ENCODE results near the gene PHIP. TPM values are rescaled to one million over a fixed set of nuclear protein-coding genes. Genes with fewer than 3 reads are reported as not detected.
A peak's percentile ranks its signal among the peaks of the same experiment; 100 is the strongest.

The PHIP gene
- total and polyA plus RNA-seq, 9 of the 15 experiments (the other 6 are each of a cell fraction or from before 2014, with no cell fraction given) = 8.1 to 36.3 (median 16.5) TPM

DNA sequence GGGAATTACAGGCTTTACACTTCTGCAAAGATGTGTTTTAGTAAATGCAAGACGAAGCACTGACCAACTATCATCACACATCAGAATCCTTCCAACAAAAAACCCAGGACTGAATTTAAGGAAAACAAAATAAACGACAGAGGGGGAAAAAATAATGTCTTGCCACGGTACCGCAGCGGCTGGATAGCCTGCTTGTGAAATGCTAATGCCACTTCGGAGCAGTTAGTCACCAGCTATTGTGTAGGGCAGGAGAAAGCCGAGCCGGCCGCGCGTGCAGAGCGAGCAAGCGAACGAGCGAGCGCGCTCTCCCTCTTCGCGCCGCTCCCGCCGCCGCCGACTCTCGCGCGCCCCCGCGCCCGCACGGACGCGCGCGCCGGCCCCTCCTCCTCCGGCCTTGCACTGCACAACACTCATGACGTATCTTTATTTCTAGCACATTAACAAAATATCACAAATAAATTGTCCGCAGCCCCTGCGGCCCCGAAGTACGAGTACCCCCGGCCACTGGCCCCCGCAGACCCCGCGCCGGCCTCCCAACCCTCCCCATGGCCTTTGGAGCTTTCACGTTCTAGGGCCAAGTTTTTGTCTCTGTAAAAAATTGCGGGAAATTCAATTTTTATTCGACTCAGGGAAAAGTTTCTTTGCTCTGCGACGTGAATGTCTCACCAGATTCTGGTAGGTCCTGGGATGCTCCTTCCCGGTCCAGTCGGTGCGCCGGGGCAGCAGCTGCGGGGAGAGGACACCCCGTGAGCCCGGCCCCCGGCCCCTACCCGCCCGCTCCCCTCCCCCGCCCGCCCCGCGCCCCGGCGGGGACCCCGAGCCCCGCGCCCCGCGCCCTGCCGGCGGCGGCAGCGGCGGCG is 1.0 kb downstream of the PHIP start (continued):
- TF ChIP-seq, protein P1, sequence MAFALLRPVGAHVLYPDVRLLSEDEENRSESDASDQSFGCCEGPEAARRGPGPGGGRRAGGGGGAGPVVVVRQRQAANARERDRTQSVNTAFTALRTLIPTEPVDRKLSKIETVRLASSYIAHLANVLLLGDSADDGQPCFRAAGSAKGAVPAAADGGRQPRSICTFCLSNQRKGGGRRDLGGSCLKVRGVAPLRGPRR (CRISPR knock-in tag; IDR thresholded peaks at IDR 0.05) = no peak
- no peak for TF ChIP-seq HNRNPK (IDR thresholded peaks at IDR 0.05; ENCODE audit: low read depth, low read length, poor library complexity, severe bottlenecking)
- TF ChIP-seq, protein P2, sequence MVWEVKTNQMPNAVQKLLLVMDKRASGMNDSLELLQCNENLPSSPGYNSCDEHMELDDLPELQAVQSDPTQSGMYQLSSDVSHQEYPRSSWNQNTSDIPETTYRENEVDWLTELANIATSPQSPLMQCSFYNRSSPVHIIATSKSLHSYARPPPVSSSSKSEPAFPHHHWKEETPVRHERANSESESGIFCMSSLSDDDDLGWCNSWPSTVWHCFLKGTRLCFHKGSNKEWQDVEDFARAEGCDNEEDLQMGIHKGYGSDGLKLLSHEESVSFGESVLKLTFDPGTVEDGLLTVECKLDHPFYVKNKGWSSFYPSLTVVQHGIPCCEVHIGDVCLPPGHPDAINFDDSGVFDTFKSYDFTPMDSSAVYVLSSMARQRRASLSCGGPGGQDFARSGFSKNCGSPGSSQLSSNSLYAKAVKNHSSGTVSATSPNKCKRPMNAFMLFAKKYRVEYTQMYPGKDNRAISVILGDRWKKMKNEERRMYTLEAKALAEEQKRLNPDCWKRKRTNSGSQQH (CRISPR knock-in tag; IDR thresholded peaks at IDR 0.05) = no peak
- TF ChIP-seq POU5F1 (IDR thresholded peaks at IDR 0.05; ENCODE audit: borderline replicate concordance, low read depth, low read length, partially characterized antibody) = no peak
- TF ChIP-seq PHB (CRISPR knock-in tag; IDR thresholded peaks at IDR 0.05) = no peak
- TF ChIP-seq, protein P3, sequence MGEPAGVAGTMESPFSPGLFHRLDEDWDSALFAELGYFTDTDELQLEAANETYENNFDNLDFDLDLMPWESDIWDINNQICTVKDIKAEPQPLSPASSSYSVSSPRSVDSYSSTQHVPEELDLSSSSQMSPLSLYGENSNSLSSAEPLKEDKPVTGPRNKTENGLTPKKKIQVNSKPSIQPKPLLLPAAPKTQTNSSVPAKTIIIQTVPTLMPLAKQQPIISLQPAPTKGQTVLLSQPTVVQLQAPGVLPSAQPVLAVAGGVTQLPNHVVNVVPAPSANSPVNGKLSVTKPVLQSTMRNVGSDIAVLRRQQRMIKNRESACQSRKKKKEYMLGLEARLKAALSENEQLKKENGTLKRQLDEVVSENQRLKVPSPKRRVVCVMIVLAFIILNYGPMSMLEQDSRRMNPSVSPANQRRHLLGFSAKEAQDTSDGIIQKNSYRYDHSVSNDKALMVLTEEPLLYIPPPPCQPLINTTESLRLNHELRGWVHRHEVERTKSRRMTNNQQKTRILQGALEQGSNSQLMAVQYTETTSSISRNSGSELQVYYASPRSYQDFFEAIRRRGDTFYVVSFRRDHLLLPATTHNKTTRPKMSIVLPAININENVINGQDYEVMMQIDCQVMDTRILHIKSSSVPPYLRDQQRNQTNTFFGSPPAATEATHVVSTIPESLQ (CRISPR knock-in tag; IDR thresholded peaks at IDR 0.05) = no peak
- TF ChIP-seq FIP1L1 (IDR thresholded peaks at IDR 0.05; ENCODE audit: low read depth, low read length, poor library complexity, severe bottlenecking) = no peak
- TF ChIP-seq ESRRB (CRISPR knock-in tag; IDR thresholded peaks at IDR 0.05; ENCODE audit: borderline replicate concordance) = no peak
- no peak for TF ChIP-seq IFI16 (CRISPR knock-in tag; IDR thresholded peaks at IDR 0.05)
- TF ChIP-seq ZSCAN32 (CRISPR knock-in tag; IDR thresholded peaks at IDR 0.05) = no peak
- no peak for TF ChIP-seq LEF1 (IDR thresholded peaks at IDR 0.05)
- TF ChIP-seq ZNF253 (CRISPR knock-in tag; conservative IDR thresholded peaks at IDR 0.05) = no peak
- TF ChIP-seq CHD4 (IDR thresholded peaks at IDR 0.05; ENCODE audit: insufficient read depth, insufficient replicate concordance, low read depth, low read length, poor library complexity, severe bottlenecking) = no peak
- TF ChIP-seq TCFL5 (CRISPR knock-in tag; conservative IDR thresholded peaks at IDR 0.05) = no peak
- TF ChIP-seq XRCC5 (IDR thresholded peaks at IDR 0.05; ENCODE audit: low read depth, low read length) = no peak; the same call in 1 of the 2 replicates
- no peak for TF ChIP-seq HDAC6 (IDR thresholded peaks at IDR 0.05; ENCODE audit: low read depth, low read length)
- TF ChIP-seq NCOR1 (IDR thresholded peaks at IDR 0.05) = no peak
- peak; percentile 50; the same call in 1 of the 2 replicates for TF ChIP-seq KLF13 (tag; IDR thresholded peaks at IDR 0.05; ENCODE audit: borderline replicate concordance, low read depth)
- TF ChIP-seq LCOR (CRISPR knock-in tag; IDR thresholded peaks at IDR 0.05) = no peak
- TF ChIP-seq HLTF (IDR thresholded peaks at IDR 0.05) = no peak
- TF ChIP-seq, protein P4, sequence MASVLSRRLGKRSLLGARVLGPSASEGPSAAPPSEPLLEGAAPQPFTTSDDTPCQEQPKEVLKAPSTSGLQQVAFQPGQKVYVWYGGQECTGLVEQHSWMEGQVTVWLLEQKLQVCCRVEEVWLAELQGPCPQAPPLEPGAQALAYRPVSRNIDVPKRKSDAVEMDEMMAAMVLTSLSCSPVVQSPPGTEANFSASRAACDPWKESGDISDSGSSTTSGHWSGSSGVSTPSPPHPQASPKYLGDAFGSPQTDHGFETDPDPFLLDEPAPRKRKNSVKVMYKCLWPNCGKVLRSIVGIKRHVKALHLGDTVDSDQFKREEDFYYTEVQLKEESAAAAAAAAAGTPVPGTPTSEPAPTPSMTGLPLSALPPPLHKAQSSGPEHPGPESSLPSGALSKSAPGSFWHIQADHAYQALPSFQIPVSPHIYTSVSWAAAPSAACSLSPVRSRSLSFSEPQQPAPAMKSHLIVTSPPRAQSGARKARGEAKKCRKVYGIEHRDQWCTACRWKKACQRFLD (CRISPR knock-in tag; IDR thresholded peaks at IDR 0.05) = peak; percentile 91
- TF ChIP-seq BRD9 (IDR thresholded peaks at IDR 0.05; ENCODE audit: low read depth, partially characterized antibody) = no peak
- TF ChIP-seq U2AF1 (optimal IDR thresholded peaks at IDR 0.05; ENCODE audit: low read depth, low read length) = no peak

All from K562 (cell line).